Epithelial cell of proximal tubule (primary cell): ENCODE measurements around the gene LRP2. TPM values are rescaled to one million over a fixed set of nuclear protein-coding genes. Genes with fewer than 3 reads are reported as not detected.

Source experiments
- DNase-seq: peaks from one replicate; pipeline ENCODE4 v3.0.0-alpha.2; 2011; ENCODE audit warnings: low read depth
- H3K4me3 ChIP-seq: 2 replicates; pipeline ENCODE4 v1.5.1; 2011; ENCODE audit warnings: low read depth, mild to moderate bottlenecking, low read length
- CTCF ChIP-seq: conservative IDR thresholded peaks from 2 replicates; pipeline ENCODE4 v1.5.1; 2012; ENCODE audit warnings: low read depth, mild to moderate bottlenecking, low read length
- total RNA-seq: library from RNA; depleted of rRNA; stranded (reverse); fragments of >200 nt; gene quantifications from 2 replicates; pipeline ENCODE4 v1.2.3, GENCODE V29; 2015

LRP2 gene
- total RNA-seq, 1 donor from 2014 or later: 0.17 TPM

GRCh38 chr2:169193618-169194017 is 168.7 kb downstream of the LRP2 start:
- H3K4me3 ChIP-seq: no peak overlapping the region
- no peak for DNase-seq
- TF ChIP-seq CTCF: no peak

GRCh38 chr2:169190197-169190775 is 172.0 kb downstream of the LRP2 start:
- no peak for TF ChIP-seq CTCF
- no peak overlapping the region for H3K4me3 ChIP-seq
- DNase-seq: no peak

GRCh38 chr2:169189132-169189531 is 173.2 kb downstream of the LRP2 start:
- no peak for DNase-seq
- H3K4me3 ChIP-seq: no peak overlapping the region
- TF ChIP-seq CTCF: no peak

- TF ChIP-seq CTCF: no peak
- DNase-seq: no peak
- H3K4me3 ChIP-seq: no peak overlapping the region
Measured at GRCh38 chr2:169185711-169186110, 176.6 kb downstream of the LRP2 start.

- TF ChIP-seq CTCF: no peak
- H3K4me3 ChIP-seq: no peak overlapping the region
- no peak for DNase-seq
Measured at GRCh38 chr2:169184074-169184473, 178.3 kb downstream of the LRP2 start.

GRCh38 chr2:169182573-169182972 is 179.8 kb downstream of the LRP2 start:
- TF ChIP-seq CTCF: no peak
- H3K4me3 ChIP-seq: no peak overlapping the region
- DNase-seq: no peak

- TF ChIP-seq CTCF: no peak
- H3K4me3 ChIP-seq: no peak overlapping the region
- DNase-seq: no peak
Measured at GRCh38 chr2:169178804-169179390, 183.4 kb downstream of the LRP2 start.
